HG03460 (cell line): ENCODE measurements around the gene AANAT.

ENCODE experiments used
- ATAC-seq: cut with Tn5 transposase; IDR thresholded peaks from one replicate; pipeline ENCODE4 v1.9.1; 2021; ENCODE audit not compliant: unreplicated experiment

AANAT gene

DNA sequence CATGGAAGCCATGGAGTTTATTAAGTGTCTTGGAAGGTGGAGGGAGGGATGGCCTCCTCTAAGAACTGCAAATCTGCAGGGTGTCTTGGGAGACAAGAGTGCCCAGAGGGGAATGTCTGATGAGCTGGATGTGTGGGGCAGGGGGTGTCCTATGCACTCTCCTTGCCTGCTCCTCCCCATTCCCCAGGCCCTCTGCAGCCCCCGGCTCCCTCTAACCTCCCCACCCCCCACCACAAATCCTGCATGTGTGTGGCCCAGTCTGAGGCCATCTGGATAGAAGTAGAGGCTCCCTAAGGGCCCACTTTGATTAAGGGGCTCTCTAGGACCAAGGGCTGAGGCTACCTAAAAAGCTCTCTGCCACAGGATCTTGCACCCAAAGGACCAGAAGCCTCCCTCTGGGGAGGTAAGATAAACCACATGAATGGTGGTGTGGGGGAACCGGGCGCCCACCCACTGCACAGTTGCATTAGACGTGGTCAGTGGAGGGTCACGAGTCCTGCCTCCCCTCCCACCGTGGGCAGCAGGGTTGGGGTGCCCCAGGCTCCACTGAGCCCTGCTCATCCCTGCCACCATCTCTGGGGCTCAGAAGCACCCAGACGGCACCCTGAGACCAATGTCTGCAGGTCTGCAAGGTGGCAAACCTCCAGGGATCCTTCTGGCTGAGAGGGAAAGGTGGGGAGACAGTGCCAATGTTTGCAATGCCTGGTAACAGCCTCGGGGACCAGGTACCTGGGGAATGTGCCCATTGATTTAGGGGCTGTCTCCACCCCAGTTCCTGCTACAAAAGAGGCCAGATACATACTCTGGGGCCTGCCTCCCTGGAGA, 618 bp downstream of the AANAT start:
- ATAC-seq, result no peak

DNA sequence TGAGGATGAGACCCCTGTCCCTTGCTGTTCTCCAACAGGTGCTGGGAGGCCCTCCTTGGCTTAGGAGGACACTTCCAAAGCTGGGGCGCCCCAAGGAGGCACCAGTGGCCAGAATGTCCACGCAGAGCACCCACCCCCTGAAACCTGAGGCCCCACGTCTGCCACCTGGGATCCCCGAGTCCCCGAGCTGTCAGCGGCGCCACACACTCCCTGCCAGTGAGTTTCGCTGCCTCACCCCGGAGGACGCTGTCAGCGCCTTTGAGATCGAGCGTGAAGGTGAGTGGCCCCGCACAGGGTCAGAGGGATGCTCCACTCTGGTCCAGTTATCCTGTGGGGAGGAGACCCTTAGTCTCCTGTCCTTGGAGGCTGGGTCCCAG, 1.2 kb downstream of the AANAT start:
- ATAC-seq, result no peak

DNA sequence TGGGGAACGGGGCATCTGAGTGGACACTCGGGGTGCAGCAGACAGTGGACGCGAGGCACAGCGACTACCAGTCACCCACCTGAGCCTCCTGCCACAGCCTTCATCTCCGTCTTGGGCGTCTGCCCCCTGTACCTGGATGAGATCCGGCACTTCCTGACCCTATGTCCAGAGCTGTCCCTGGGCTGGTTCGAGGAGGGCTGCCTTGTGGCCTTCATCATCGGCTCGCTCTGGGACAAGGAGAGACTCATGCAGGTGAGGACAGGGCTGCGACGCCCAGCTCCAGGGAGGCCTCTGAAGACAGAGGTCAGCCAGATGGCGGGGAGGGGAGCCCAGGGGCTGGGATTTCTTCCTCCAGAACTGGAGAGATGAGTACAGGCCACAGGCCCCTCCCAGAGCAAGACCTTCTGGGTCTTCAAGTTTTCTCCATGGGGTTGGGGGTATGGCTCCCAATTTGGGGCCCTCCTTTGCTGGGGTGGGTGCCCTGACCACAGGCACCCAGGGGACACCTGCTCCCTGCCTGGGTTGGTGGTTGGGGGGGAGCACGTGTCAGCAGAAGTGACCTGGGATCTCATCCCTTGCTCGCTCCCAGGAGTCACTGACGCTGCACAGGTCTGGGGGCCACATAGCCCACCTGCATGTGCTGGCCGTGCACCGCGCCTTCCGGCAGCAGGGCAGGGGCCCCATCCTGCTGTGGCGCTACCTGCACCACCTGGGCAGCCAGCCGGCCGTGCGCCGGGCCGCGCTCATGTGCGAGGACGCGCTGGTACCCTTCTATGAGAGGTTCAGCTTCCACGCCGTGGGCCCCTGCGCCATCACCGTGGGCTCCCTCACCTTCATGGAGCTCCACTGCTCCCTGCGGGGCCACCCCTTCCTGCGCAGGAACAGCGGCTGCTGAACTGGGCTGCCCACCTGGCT, 1.9 kb downstream of the AANAT start:
- no peak for ATAC-seq

DNA sequence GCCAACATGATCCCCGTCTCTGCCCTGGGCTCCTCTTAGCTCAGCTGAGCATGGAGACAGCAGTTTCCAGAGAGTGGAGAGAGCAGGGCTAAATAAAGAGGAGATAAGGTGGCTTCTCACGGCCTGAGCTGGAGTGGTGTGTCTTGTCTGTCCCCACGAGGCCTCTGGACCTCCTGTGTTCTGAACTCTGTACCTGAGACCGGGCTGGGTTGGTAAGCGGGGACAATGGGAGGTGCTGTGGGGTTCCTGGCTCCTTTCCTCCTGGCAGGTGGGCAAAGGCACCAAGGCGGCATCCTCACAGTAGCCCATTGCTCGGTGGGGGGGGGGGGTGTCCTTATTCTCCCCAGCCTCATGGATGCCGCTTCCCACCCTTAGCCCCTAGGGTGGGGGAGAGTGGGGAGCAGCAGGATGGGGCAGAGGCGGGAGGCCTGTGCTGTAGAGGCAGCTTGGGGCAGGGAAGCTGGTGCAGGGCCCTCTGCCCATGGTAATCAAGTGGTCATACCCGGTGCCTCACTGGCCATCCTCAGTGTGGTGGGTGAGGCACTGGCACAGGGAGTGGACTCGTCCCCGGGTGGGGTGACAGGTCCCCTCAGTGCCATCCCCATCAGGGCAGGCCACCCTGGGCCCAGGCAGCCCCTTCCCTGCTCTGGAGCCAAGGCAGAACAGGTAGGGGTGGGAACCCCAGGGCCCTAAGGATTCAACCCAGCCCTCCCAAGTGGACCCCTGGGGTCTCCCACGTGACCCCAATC, 2.8 kb downstream of the AANAT start:
- ATAC-seq, result no peak

DNA sequence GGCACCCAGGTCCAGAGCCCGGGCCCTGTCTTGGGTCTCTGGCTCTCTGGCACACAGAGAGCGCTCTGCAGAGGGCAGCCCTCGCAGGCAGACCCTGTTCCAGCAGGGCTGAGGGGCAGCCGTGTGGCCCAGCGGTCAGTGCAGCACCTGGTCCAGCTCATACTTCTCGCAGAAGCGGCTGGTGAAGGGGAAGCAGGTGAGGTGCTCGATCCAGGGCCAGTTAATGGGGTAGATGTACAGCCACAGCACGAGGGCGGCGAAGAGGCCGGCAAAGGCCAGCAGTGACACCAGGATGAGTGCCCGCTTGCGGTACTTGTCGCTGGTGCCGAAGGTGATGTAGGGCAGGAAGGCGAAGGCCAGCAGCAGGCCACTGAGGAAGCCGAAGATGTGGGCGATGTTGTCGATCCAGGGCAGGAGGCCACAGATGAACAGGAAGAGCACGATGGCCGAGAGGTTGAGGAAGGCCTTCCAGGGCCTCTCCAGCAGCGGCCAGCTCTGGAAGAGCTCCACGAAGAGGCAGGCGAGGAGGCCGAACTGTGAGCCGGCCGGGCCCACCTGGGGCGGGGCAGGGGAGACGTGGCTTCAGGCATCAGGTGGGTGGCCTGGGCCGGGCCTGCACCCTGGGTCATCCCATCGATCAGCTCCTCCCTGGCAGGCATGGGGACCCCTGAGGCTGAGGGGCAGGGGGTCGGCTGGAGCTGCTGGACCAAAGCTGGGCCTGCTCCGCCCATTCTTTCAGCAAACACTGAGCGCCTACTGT, 4.3 kb downstream of the AANAT start:
- ATAC-seq, result no peak

DNA sequence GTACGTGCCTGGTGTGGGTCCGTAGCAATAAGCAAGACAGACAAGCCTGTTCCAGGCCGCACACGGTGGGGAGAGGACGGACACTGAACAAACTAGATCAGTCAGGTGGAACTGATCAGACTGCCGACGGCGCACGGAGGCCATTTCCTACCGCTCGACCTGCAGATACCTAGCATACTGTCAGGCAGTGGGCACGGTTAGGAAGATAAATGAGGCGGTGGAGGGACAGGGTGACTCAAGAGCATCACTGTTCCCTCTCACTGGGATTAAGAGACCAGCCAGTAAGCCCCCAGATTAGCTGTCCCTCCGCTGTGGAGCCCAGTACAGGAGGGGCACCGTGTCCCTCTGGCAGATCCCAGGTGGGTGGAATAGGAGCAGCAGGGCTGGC, 4.8 kb downstream of the AANAT start:
- no peak for ATAC-seq

DNA sequence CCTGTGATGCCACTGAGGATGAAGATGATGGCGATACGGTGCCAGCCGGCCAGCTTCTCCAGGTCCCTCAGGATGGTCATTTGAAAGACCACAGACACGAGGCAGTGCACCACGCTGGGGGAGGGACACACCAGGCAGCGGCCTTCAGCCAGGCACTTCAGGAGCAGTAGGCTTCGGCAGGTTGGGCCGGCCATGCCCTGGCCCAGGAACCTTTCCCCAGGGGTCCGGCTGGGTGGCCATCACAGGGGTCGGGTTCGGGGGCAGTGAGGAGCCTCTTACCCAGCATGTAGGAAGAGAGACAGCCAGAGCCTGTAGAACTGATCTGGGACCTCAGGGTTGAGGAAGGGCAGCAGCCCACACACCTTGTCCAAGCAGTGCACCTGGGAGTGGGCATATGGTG, 5.3 kb downstream of the AANAT start:
- no peak for ATAC-seq

DNA sequence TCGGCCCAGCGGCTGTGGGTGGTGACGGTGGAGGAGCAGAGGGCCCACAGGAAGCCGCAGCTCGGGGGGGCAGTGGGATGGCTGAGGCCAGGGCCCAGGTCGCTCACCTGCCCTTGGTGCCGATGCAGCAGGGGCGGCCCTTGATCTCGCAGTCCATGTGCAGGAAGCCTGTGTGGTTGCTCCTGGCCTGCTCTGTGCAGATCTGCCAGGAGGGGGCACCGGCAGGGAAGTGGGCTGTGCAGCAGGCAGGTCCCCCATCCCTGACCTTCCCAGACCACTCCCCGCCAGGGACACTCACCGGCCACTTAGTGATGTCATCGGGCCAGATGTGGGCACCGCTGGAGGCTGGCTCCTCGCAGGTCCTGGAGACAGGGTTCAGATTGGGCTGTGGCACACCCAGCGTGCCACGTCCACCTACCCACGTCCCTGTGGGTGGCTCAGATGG, 6.2 kb downstream of the AANAT start:
- no peak for ATAC-seq

DNA sequence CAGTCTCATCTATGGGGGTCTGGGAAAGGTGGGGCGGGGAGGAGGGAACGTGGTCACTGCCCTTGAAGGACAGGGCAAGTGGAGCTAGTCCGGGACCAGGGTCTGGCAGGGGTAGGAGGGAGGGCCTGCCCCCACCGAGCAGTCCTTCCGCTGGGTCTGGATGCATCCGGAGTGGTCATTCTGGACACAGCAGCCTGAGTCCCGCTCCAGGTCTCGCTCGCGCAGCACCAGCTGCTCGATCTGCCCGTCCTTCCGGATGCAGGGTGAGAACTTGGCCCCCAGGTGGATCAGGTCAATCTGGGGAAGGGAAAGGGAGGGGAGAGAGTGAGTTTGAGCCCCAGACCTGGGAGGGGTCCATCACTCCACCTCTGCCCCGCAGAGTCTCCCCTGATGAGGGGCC, 6.8 kb downstream of the AANAT start:
- no peak for ATAC-seq

DNA sequence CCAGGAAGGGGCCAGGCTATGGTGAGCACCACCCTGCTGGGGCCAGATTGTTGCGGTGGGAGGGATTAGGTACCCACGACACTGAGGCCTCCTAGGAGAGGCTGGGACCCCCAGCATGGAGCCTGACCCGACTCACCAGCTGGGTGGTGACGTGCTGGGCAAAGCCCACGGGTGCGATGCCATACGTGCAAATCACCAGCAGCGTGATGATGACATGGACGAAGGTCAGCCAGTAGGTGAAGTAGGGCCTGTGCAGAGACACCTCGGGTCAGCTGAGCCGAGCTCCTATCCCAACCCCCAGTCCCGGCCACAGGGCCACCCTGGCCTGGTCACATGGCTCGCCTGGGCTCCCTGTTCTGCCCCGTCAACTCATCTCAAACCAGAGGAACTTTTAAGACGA, 7.5 kb downstream of the AANAT start:
- no peak for ATAC-seq

DNA sequence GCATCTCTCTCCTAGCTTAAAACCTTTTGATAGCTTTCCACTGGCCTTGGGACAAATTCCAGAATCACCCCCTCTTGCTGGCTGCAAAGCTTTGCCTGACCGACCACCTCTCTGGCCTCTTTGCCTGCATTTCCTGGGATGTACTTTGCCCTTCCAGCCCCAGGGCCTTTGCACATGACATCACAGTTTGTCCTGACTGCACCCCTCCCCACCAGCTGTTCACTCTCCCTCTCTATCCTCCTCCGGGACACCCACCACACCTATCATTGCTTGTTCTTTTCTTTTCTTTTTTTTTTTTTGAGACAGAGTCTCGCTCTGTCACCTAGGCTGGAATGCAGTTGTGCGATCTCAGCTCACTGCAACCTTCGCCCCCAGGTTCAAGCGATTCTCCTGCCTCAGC, 7.9 kb downstream of the AANAT start:
- ATAC-seq, result no peak

DNA sequence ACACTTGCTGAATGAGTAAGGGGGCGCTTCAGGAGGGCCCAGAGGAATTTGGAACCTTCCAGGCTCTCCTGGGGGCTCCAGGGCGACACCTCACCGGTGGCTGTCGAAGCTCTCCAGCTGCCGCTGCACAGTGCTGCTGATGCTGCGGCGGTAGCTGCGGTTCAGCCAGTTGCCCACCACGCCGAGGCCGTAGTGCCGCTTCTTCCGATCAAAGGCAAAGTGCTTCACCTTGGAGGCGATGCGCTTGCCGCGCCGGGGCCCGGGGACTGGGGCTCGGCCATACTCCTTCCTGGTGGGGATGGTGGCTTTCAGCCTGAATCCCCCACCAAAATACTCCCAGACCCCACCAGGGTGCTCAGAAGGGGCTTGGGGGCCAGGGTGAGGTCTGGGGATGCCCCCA, 9.3 kb downstream of the AANAT start:
- no peak for ATAC-seq

DNA sequence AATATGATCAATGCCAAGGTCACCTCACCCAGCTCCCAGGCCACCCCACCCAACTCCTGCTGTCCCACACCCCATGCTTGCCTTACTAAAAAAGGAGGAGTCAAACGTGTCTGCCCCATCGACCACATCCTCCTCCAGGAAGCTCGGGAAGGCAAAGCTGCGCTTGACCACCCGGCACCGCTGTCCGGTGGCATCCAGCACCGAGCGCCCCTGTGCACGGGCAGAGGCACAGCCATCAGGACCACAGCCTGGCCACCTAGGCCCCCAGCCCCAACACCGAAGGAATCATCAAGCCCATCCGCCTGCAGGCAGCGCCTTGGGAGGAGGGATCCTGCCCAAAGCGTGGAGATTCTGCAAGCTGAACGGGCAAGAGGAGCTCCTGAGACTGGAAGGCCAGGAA, 10.2 kb downstream of the AANAT start:
- ATAC-seq, result no peak

DNA sequence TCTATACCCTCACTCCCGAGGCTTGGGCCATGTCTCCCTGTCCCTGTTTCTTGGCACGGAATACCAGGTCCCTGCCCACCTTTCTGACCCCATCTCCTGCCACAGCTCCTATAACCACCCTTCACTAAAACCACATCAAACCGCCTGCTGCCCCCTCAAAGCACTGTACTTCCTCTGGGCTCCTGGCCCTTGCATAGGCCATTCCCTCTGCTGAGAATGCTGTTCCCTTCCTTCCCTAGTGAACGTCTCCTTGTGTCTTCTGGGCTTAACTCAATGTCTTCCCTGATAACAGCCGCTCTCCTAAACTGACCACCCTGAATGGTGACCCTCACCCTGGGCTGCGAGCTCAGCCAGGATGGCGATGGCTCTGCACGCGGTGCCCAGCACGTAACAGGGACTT, 10.7 kb downstream of the AANAT start:
- ATAC-seq, result no peak

DNA sequence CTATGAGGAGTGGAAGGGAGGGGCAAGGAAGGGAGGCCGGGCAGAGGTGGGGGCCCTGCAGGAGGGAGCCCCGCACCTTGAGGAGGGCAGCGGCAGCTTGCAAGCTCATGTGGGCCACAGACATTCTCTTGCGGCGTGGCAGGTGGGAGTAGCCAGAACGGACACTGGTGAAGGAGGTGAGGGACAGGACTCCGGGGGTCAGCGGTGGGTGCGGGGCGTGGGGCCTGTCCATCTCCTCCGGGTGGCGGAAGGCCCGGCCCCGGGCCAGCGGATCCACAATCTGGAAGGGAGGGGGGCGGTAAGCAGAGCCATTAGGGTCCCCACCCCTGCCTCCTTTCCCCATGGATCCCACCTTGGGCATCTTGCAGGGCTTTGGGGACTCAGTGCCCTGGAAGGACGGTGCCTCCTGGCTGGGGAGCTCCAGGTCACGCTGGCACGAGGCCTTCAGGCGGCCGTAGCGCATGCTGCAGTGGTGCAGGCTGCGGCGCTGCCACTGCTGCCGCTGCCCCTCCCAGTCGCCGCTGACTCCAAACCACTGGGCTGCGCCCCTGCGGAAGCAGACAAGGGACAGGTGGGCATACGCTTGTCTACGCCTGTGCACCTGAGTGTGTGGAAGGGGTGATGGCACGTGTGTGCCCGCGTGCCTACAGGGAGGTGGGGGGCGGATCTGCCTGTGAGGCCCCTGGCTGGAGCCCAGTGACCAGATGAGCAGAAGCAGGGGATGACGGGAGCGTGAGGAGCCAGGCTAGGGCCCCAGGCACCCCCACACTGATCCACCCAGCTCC, 11.5 kb downstream of the AANAT start:
- no peak for ATAC-seq

DNA sequence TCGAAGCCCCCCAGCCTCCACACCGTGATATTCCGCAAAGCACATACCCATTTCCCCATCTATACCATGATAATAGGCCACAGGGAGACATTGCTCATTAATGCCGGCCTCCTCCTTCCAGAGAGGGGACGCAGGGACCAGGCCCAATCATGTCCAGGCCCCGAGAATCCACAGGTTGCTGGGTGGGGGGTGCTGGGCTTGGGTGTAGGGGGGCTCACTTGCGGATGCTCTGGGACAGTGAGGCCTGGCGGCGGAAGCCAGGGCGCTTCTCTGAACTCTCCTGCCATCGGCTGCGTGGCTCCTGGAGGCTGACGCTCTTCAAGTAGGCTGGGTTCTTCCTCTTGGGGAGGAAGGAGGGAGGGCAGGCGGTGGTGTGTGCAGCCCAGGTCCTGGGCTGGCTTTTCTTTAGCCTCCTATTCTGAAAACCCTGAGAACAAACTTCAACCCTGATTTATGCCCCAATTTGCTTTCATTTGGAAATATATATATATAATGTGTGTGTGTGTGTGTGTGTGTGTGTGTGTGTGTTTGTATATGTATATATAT, 12.2 kb downstream of the AANAT start:
- ATAC-seq, result no peak

DNA sequence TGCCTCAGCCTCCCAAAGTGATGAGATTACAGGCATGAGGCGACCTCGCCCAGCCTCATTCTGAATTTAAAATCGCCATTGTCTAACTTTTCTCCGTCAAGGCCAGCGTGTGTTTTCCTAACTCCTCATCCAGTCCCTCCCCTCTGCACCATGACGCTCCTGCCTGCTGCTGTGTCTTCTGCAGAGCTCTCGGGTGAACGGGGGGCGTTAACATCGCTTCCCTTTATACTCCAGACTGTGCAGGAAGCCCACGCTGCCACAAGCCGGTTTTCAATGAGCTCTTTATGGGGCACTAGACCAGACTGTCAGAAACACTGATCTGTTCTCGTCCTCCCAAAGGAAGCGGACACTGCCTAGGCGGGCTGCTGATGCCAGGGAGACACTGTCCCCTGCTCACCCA, 13.2 kb downstream of the AANAT start:
- ATAC-seq, result peak; percentile 2

DNA sequence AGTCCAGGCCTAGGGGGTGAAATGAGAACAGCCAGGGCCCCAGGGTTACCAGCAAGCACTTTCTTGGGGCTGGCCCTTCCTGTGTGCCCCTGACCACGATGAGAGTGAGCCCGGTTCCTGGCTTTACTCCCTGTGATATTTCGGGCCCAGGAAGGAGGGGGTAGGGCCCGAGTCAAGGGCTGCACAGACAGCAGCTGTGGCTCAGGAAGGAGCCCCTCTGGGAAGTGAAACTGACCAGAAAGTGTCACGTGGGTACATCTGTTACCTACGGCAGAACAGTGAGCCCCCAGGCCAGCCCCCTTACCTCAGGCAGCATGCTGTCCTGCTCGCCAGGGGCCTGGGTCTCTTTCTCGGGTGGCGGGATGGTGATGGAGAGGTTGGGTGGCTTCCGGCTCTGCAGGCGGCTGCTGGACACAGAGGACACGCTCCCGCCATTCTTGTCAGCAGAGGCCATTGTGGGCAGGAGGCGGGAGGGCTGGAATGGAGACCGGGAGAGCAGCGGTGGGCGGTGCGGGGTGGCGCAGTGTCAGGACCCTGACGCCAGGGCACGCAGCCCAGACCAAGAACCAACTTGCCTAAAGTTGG, 13.8 kb downstream of the AANAT start:
- peak; percentile 58 for ATAC-seq

DNA sequence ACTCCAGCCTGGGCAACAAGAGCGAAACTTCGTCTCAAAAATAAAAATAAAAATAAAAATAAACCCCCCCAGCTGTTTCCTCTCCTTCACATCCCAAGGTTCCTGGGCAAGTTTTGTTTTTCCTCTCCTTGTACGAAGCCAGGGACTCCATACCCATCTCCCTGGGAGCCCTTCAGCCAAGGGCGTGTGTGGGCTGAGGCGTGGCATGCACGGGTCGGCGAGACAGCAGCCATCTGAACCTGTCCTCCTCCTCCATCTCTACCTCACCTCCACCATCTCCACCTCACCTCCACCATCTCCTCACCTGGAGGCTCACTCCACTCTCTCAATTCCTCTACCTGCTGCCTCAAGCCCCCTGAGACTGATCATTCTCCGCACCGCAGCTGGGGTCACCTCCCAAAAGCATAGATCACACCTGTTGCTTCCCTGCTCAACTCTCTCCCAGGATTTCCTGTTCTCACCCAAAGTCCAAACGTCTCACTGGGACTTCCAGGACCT, 16.9 kb downstream of the AANAT start:
- no peak for ATAC-seq
